ENCODE data around the gene MUS81.
A peak's percentile ranks its signal among the peaks of the same experiment; 100 is the strongest.
"Not testable (repeated sequence)": the region's sequence is repeated elsewhere in the genome, so short reads cannot be mapped to it uniquely, and the experiment has no call there.

Gene MUS81, protein sequence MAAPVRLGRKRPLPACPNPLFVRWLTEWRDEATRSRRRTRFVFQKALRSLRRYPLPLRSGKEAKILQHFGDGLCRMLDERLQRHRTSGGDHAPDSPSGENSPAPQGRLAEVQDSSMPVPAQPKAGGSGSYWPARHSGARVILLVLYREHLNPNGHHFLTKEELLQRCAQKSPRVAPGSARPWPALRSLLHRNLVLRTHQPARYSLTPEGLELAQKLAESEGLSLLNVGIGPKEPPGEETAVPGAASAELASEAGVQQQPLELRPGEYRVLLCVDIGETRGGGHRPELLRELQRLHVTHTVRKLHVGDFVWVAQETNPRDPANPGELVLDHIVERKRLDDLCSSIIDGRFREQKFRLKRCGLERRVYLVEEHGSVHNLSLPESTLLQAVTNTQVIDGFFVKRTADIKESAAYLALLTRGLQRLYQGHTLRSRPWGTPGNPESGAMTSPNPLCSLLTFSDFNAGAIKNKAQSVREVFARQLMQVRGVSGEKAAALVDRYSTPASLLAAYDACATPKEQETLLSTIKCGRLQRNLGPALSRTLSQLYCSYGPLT

DNA sequence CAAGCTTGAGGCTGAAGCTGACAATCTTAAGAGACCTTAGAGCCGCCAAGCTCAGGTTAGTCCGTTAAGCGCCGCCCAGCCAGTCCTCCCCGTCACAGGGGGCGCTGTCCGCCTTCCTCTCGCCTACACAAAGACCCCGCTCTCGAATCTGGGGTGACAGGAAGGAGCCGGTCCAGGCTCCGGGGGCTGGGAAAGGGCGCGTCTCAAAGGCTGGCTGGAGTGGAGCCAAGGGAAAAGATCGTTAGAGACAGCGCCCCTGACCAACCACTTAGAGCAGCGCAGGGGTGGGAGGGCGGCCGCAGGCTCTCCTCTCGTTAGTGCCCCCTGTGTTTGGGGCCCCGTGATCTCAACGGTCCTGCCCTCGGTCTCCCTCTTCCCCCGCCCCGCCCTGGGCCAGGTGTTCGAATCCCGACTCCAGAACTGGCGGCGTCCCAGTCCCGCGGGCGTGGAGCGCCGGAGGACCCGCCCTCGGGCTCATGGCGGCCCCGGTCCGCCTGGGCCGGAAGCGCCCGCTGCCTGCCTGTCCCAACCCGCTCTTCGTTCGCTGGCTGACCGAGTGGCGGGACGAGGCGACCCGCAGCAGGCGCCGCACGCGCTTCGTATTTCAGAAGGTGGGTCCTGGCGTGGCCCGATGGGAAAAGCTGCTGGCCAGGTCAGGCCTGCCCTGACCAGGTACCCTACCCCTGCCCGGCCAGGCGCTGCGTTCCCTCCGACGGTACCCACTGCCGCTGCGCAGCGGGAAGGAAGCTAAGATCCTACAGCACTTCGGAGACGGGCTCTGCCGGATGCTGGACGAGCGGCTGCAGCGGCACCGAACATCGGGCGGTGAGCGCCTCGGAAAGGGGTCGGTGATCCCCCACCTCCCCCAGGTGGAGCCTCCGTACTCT is at the start of gene MUS81:
Gene MUS81, plus strand, starts transcription at position 156 of the 887 bp plus-strand sequence. Its CDS starts 321 bp downstream, at position 477.
- peak; percentile 98 for DNase-seq

DNA sequence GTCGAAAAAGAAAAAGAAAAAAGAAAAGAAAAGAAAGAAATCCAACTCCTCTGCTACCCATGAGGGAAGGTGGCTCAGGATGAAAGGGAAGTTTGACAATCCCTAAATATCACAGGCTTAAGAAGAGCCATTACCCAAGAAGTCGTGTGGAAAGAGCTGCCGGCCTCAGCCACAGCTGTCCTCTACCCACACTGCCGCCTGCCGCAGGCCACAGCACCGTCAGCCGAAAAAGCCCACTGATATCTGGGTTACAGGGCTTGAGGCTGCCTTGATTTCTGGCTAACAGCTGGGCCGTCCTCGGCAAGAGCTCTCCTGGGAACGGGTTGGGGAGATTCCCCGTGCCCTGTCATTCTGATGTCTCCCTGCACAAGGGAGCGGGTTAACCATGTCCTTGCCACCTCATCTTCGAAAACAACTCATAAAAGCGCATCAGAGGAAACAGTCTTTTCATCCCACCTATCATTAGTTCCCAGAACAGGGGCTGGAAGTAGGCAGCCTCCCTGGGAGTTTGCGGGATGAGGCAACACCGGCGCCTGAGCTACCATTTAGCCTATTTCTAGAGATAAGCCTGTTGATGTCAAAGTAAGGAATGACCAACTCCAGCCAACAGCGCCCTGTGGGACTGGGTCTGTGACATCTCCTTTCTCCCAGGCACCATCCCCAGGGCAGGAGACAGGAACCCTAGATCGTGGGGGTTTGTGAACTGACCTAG is 48.3 kb upstream of the MUS81 start:
- peak; percentile 69 for DNase-seq

GRCh38 chr11:65814131-65814985 is 45.9 kb upstream of the MUS81 start:
- no peak for DNase-seq

DNA sequence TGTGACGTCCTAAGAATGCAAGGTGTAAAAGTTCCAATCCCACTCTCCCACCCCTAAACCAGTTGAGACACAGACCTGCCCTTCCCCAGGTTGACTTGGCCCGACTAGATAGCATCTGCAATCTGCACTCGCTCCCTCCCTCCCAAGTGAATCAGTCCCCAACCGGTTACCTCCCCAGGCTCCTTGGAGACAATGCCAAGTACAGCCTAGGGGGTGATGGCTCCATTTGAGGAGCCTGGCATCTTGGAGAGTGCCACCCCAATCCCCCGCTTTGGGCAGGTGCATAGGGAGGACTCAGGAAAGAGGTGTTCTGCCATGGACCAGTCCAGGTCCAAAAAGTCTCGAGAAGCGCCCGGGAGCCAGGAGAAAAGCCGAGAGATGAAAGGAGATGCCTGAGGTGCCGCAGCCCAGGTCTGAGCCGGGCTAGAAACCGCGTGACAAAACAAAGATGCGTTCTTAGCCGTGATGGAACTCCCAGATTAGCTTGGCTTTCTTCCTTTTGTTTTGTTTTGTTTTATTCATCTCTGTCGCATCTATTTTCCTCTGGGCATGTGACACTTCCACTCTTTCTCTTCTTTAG is 45.2 kb upstream of the MUS81 start:
- no peak for DNase-seq

DNA sequence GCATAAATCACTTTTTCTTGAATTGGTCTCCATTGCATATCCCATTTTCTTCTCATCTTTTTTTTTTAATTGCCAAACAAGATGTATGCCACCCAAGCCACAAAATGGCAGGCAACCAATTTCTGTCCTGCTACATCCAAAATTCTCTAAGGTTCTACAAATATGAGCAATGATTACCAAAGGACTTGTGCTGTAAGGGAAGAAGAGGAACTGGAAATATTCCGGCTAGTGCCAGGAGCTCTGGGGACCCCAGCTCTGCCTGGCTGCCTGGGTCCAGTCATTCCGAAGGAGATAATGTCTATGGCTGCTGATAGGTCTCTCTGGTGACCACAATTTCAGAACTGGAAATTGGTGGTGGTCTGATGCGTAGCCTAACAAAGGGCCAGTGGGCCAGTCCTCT is 43.5 kb upstream of the MUS81 start:
- no peak for DNase-seq

GRCh38 chr11:65817312-65817834 is 42.9 kb upstream of the MUS81 start:
- no peak for DNase-seq

- DNase-seq = peak; percentile 87
These were observed 42.2 kb upstream of the MUS81 start for GRCh38 chr11:65817835-65818680.

DNA sequence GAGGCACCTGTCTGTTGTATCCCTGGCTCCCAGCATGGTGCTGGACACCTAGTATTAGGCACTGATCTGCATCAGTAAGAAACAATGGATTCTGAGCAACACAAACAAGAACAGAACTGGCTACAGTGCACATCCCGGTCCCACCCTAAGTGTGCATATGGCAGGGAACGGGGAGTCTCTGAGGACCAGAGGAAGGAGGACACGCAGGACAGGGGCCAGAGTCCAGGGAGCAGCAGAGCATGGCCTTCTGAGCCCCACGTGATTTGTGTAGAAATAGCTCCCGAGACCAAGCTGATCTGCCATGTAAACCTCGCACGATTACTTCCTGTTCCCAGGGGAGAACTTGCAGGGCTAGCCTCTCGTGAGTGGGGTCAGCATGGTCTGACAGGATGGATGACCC is 39.1 kb upstream of the MUS81 start:
- DNase-seq = no peak

DNA sequence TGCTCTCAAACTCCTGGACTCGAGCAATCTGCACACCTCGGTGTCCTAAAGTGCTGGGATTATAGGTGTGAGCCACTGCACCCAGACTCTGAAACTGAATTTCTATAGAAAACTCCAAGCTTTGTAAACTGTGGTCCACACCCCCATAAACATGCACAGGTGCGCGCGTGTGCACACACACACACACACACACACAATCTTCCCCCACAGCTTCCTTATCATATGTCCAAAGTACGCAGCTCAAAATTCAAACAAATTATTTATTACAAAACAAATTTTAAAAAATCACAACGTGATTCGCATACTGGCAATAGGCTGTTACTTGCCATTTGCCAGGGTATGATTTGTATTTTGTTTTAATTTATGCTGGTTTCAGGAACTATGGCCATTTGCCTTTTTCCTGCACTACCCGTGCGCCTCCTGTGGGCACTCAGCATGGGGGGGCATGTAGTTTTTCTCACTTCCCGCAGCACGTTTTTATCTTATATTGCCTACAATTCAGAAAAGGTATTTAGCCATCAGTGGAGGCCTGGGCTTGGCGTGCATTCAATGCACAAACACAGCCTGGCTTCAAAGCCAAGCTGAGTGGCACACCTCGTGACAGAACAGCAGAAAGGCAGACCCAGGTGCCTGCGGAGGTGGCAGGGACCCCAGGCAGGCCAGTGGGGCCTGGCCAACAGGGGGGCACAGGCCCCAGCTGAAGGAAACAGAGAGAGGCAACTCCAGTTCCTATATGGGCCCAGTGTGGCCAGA is 37.3 kb upstream of the MUS81 start:
- DNase-seq = no peak

- DNase-seq = no peak
These were observed 33.1 kb upstream of the MUS81 start for GRCh38 chr11:65826984-65827735.

DNA sequence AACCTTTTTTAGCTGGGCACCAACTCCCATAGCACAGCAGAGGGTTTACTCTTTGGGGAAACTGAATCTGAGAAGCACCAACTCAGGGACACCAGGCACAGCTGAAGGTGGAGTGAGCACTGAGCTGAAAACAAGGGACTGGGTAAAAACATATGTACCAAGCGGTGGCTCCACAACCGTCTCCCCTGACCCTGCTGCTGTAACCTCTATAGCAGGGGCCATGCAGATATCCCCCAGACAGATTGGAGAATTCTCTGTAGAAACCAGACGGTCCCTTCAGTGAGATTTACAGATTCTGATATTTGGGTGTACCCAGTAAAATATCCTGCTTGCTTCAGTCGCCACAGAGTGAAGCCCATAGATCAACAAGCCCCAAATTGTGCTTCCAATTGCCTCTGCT is 30.8 kb upstream of the MUS81 start:
- no peak for DNase-seq

DNA sequence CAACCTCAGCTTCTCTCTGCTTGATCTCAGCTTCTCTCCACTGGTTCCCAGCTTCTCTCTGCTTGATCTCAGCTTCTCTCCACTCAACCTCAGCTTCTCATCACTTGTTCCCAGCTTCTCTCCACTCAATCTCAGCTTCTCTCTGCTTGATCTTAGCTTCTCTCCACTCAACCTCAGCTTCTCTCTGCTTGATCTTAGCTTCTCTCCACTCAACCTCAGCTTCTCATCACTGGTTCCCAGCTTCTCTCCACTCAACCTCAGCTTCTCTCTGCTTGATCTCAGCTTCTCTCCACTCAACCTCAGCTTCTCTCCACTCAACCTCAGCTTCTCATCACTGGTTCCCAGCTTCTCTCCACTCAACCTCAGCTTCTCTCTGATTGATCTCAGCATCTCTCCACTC is 28.0 kb upstream of the MUS81 start:
- not testable (repeated sequence) for DNase-seq

GRCh38 chr11:65833297-65834030 is 26.8 kb upstream of the MUS81 start, which contains the start of gene SNX32:
SNX32 (plus strand) TSS chr11:65833963; CDS start chr11:65834066, 103 bp downstream.
- DNase-seq = peak; percentile 93

GRCh38 chr11:65834202-65834601 is 26.0 kb upstream of the MUS81 start:
- DNase-seq = no peak

- DNase-seq = no peak
These were observed 18.1 kb upstream of the MUS81 start for GRCh38 chr11:65842144-65842543.

GRCh38 chr11:65843811-65844210 is 16.4 kb upstream of the MUS81 start:
- no peak for DNase-seq

DNA sequence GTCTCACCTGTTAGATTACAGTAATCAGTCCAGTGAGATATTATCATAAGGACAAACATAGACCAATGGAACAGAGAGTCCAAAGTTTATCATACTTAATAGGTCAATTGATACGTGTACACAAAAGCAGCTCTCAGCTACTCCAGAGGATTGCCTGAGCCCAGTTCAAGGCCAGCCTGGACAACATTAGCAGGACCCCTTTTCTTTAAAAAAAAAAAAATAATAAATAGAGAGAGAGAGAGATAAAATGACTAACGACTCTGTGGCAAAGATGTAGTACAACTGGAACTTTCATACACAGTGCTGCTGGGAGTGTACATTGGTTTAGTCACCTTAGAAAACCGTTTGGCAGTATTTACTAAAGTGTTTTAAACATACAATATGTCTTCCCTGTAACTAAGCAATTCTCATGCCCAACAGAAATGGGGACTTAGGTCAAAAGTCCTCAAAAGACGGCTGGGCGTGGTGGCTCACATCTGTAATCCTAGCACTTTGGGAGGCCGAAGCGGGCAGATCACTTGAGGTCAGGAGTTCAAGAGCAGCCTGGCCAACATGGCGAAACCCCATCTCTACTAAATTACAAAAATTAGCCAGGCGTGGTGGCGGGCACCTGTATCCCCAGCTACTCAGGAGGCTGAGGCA is 15.9 kb upstream of the MUS81 start:
- DNase-seq = no peak
